Immature natural killer cell (primary cell): ENCODE results near the gene E2F3. TPM values are rescaled to one million over a fixed set of nuclear protein-coding genes. Genes with fewer than 3 reads are reported as not detected.

ENCODE experiments used
- DNase-seq, 3 donors: peaks; one replicate each; pipeline ENCODE4 v3.0.0; 2022; ENCODE audit warnings: mixed read lengths in 1 of 3
- H3K27ac Mint-ChIP-seq, 6 donors: one replicate each; pipeline ENCODE4 v1.8.0; 2020; ENCODE audit warnings: mixed read lengths in 6 of 6, mild to moderate bottlenecking in 5 of 6, inconsistent platforms in 4 of 6, moderate library complexity in 3 of 6
- H3K27me3 Mint-ChIP-seq, 3 donors: one replicate each; pipeline ENCODE4 v1.8.0; 2020 to 2021; ENCODE audit warnings: low read depth in 3 of 3, mild to moderate bottlenecking in 3 of 3, mixed read lengths in 3 of 3, moderate library complexity in 3 of 3, inconsistent platforms in 1 of 3
- H3K36me3 Mint-ChIP-seq, 3 donors: one replicate each; pipeline ENCODE4 v1.8.0; 2020; ENCODE audit warnings: mixed read lengths in 3 of 3, inconsistent platforms in 2 of 3, mild to moderate bottlenecking in 2 of 3
- H3K4me1 Mint-ChIP-seq, 2 donors: one replicate each; pipeline ENCODE4 v1.8.0; 2020; ENCODE audit warnings: inconsistent platforms in 2 of 2, mild to moderate bottlenecking in 2 of 2, mixed read lengths in 2 of 2, moderate library complexity in 1 of 2
- H3K4me3 Mint-ChIP-seq, 5 donors: one replicate each; pipeline ENCODE4 v1.8.0; 2020; ENCODE audit warnings: mild to moderate bottlenecking in 5 of 5, mixed read lengths in 5 of 5, inconsistent platforms in 3 of 5, moderate library complexity in 3 of 5
- H3K9me3 Mint-ChIP-seq, 6 donors: one replicate each; pipeline ENCODE4 v1.8.0; 2020; ENCODE audit warnings: mild to moderate bottlenecking in 6 of 6, mixed read lengths in 6 of 6, inconsistent platforms in 4 of 6, moderate library complexity in 3 of 6
- polyA plus RNA-seq, 3 donors: library from polyadenylated mRNA; unstranded; fragments of 300-500 nt; fragmentation: Illumina TruSeq; gene quantifications; one replicate each; pipeline ENCODE4 v1.2.3, GENCODE V29; 2021

The E2F3 gene
- polyA plus RNA-seq, 3 donors from 2014 or later, result 4.2 to 7.7 (median 4.7) TPM

DNA sequence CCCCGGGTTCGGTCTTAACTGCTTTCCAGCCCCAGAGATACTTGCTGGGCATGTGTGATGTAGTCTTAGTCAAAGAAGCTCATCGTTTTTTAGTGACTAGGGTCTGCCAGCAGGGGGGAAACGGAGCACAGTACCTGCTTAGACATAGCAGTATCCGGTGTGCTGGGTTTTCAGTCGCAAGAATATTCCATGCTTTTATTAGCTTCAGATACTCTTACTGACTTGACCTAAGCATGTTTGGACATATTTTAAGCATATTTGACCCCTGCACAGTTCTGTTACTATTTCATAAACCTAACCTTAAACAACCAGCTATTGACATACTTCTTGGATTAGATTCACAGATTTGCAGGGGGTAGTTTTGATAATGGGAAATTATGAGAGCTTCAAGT lies 3.0 kb downstream of the E2F3 start:
- Mint-ChIP-seq H3K36me3 (no peaks in the 10 kb centered on the region), H3K27ac (peak overlapping the region; percentile 91 to 97 (median 96)), H3K9me3 (no peaks in the 10 kb centered on the region), H3K27me3 (peaks cover 8 to 13% (median 10%) of the 10 kb centered on the region in 3 donors), H3K4me1 (peaks cover 49 to 68% of the 10 kb centered on the region in 2 donors), H3K4me3 (peak overlapping the region; percentile 93 to 97 (median 96))
- peak; percentile 53 to 60 (median 58) for DNase-seq

DNA sequence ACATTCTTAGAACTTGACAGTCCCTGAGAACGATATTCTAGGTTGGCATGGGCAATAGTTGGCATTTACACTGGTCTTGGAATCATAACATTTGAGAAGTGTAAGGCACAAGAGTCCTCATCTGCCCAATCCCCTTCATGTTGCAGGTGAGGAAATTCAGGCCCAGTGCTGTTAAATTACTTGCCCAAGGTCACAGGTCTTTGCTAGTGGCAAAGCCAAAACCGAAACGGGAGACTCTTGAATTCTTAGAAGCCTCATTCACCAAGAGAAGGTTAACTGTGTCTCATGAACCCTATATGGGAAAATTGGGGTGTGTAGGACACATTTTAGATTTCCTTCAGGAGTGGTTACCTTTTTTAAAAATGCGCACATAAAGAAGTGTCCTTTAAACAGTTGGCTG lies 7.2 kb downstream of the E2F3 start:
- peak overlapping the region in 4 of 5 donors; percentile 59 to 88 (median 74) for H3K4me3 Mint-ChIP-seq
- no peaks in the 10 kb centered on the region for H3K36me3 Mint-ChIP-seq
- peak overlapping the region; percentile 76 to 94 (median 92) for H3K27ac Mint-ChIP-seq
- H3K9me3 Mint-ChIP-seq, result no peaks in the 10 kb centered on the region
- H3K27me3 Mint-ChIP-seq, result peaks cover 2 to 6% (median 4%) of the 10 kb centered on the region in 3 donors
- no peak for DNase-seq
- peaks cover 58 to 83% of the 10 kb centered on the region in 2 donors for H3K4me1 Mint-ChIP-seq

DNA sequence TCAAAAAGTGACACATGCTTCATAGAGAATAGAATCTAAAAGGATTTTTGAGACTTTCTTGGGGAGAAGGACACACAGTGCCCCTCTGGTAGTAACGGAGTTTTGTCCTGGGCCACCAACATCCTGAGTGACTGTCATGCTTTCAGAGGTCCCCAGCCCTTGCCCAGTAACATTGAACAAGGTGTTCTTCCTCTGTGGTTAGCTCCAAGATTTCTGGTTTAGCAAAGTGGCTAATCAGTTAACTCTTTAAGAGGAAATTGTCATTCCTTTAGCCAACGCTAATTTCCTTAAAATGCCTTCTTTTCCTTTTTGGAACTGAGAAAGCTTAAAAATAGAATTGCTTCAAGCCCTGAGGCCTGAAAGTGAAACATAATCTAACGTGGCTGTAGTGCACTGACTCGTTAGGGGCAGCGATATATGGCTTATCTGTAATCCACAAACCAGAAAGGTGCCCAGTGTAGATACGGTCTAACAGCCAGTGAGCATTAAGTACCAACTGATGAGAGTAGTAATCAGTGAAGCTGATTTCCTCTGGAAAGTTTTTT lies 7.8 kb downstream of the E2F3 start:
- H3K4me3 Mint-ChIP-seq, result peak overlapping the region; percentile 59 to 88 (median 75)
- H3K4me1 Mint-ChIP-seq, result peaks cover 58 to 83% of the 10 kb centered on the region in 2 donors
- H3K9me3 Mint-ChIP-seq, result no peaks in the 10 kb centered on the region
- peak; percentile 17 to 30 (median 28) for DNase-seq
- H3K27me3 Mint-ChIP-seq, result peaks cover 0 to under 1% (median 0%) of the 10 kb centered on the region in 3 donors
- H3K27ac Mint-ChIP-seq, result peak overlapping the region; percentile 76 to 94 (median 92)
- H3K36me3 Mint-ChIP-seq, result no peaks in the 10 kb centered on the region

DNA sequence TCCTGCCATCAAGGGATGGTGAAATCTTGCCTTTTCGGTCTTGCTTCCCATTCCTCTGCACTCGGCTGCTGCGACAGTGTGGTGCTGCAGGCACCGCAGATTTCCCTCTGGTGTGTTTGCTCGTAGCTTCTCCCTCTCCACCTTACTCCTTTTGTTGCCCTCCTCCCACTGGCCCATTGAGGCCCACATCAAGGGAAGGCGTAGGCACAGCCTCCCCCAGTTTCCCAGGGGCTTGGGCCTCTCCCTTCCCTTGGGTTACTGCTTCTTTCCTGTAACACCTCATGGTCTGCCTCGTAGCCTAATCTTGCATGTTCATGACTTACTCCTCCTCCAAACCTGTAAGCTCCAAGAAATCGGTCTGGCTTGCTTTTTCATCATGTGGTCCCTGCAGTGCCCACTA lies 9.9 kb downstream of the E2F3 start:
- peaks cover 73 to 94% of the 10 kb centered on the region in 2 donors for H3K4me1 Mint-ChIP-seq
- DNase-seq, result no peak
- H3K27me3 Mint-ChIP-seq, result no peaks in the 10 kb centered on the region
- no peaks in the 10 kb centered on the region for H3K36me3 Mint-ChIP-seq
- peak overlapping the region in 4 of 6 donors; percentile 33 to 61 (median 51) for H3K27ac Mint-ChIP-seq
- no peak overlapping the region for H3K4me3 Mint-ChIP-seq
- H3K9me3 Mint-ChIP-seq, result no peaks in the 10 kb centered on the region

DNA sequence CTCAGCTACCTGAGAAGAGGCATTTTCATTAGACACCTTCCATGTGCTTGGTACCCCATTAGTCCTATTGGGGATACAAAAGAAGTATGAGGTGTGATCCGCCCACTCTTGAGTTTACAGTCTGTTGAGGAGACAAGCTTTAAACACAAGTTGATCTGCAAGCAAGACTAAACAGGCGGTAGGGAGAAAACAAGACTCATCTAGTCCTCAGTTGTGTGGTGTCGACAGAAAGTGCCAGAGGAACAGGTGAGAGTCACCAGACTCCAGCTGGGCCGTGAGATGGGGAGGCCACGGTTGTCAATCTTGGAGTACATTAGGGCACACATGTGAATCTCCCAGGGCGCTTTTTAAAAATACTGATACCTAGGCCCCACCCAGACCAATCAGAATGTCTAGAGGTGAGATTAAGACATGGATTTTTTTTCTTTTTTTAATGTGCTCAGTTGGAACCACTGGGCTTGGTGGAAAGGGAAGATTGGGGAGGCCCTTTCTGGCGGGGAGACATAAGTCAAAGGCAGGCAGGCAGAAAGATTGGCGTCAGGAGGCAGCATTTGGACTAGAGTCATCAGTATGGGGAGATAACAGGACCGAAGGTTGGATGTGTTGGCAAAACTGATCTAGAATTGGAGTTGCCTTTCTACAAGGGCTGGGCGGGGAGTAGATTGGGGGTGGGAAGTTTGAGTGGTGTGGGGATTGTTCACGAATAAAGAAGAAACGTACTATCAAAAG lies 10.4 kb downstream of the E2F3 start:
- Mint-ChIP-seq H3K27ac (peak overlapping the region in 5 of 6 donors; percentile 25 to 71 (median 44)), H3K9me3 (no peaks in the 10 kb centered on the region), H3K4me3 (peak overlapping the region in 1 of 5 donors; percentile 12), H3K4me1 (peaks cover 74 to 94% of the 10 kb centered on the region in 2 donors), H3K27me3 (no peaks in the 10 kb centered on the region), H3K36me3 (no peaks in the 10 kb centered on the region)
- DNase-seq, result no peak

DNA sequence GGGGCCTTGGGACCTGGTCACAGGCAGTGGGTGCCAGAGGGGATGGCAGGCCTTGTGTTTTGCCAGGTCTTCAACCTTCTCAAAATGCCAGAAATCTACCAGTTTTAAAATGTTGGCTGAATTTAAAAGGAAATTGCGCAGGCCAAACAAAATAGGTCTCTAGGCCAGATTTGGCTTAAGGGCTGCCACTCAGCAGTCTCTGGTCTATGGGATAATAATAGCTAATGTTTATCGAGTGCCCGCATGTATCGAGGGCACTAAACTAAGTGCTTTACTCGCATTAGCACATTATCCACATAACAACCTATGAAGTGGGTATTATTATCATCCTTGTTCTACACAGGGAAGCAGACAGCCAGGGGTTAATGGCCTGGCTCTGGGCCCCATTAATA lies 11.0 kb downstream of the E2F3 start:
- H3K9me3 Mint-ChIP-seq, result no peaks in the 10 kb centered on the region
- no peak for DNase-seq
- peaks cover 72 to 94% of the 10 kb centered on the region in 2 donors for H3K4me1 Mint-ChIP-seq
- H3K36me3 Mint-ChIP-seq, result no peaks in the 10 kb centered on the region
- H3K27me3 Mint-ChIP-seq, result no peaks in the 10 kb centered on the region
- peak overlapping the region in 1 of 6 donors; percentile 71 for H3K27ac Mint-ChIP-seq
- no peak overlapping the region for H3K4me3 Mint-ChIP-seq

DNA sequence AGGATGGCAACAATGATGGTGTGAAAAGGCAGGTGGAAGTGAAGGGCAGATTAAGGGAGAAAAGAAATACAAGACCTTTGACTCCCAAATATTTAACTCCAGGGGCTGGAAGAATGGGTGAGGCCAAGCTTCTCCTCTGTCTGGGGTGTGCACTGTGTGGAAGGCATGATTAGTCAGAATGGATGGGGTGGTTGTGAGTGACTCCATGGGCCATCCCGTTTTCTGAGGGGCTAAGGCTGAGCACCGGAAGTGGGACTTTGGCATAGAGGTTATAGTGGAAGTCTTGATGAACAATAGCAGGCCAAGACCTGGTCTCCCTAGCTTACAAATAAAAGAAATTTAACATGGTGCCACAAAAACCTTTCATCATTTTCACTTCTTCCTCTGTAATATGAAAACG lies 12.1 kb downstream of the E2F3 start:
- H3K27ac Mint-ChIP-seq, result no peak overlapping the region
- no peaks in the 10 kb centered on the region for H3K27me3 Mint-ChIP-seq
- no peak for DNase-seq
- peaks cover 78 to 93% of the 10 kb centered on the region in 2 donors for H3K4me1 Mint-ChIP-seq
- no peaks in the 10 kb centered on the region for H3K9me3 Mint-ChIP-seq
- H3K36me3 Mint-ChIP-seq, result no peaks in the 10 kb centered on the region
- H3K4me3 Mint-ChIP-seq, result peak overlapping the region in 1 of 5 donors; percentile 1

DNA sequence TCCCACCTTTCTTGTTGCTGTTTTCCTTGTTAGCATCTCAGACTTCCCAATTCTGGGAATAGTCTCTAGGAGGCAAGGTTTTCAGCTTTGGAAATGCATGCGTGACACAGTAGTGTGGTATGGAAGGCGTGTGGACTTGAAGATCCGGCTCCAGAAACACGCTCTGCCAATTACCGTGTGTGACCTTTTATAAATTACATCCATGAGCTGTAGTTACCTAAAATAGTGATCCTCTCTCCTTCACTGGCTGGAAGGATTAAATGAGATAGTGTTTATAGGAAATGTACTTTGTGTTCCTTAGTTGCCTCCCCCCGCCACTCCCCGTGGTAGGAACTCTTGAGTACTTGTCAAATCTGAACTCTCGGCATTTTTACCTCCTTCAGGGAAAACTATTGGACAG lies 13.0 kb downstream of the E2F3 start:
- no peaks in the 10 kb centered on the region for H3K36me3 Mint-ChIP-seq
- peaks cover 72 to 89% of the 10 kb centered on the region in 2 donors for H3K4me1 Mint-ChIP-seq
- no peak for DNase-seq
- peak overlapping the region in 5 of 6 donors; percentile 41 to 73 (median 72) for H3K27ac Mint-ChIP-seq
- no peaks in the 10 kb centered on the region for H3K27me3 Mint-ChIP-seq
- H3K9me3 Mint-ChIP-seq, result no peaks in the 10 kb centered on the region
- peak overlapping the region in 4 of 5 donors; percentile 29 to 77 (median 50) for H3K4me3 Mint-ChIP-seq

DNA sequence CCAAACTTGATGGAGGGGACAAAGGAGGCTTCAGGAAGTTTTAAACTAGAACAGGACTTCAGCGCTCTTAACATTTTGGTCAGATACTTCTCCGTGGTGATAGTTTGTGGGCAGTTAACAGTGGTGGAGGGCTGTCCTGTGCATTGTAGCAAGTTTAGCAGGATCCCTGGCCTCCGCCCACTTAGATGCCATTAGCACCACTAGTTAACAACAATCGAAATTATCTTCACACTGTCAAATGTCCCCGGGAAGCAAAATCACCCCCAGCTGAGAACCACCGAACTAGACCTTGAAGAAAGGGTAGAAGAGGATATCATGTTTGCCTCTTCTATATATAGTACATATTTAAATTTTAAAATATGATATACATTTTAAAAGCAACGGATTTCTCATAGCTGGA lies 13.6 kb downstream of the E2F3 start:
- peak overlapping the region; percentile 33 to 73 (median 62) for H3K27ac Mint-ChIP-seq
- H3K9me3 Mint-ChIP-seq, result no peaks in the 10 kb centered on the region
- DNase-seq, result no peak
- peak overlapping the region; percentile 19 to 77 (median 46) for H3K4me3 Mint-ChIP-seq
- no peaks in the 10 kb centered on the region for H3K36me3 Mint-ChIP-seq
- peaks cover 69 to 89% of the 10 kb centered on the region in 2 donors for H3K4me1 Mint-ChIP-seq
- H3K27me3 Mint-ChIP-seq, result no peaks in the 10 kb centered on the region

DNA sequence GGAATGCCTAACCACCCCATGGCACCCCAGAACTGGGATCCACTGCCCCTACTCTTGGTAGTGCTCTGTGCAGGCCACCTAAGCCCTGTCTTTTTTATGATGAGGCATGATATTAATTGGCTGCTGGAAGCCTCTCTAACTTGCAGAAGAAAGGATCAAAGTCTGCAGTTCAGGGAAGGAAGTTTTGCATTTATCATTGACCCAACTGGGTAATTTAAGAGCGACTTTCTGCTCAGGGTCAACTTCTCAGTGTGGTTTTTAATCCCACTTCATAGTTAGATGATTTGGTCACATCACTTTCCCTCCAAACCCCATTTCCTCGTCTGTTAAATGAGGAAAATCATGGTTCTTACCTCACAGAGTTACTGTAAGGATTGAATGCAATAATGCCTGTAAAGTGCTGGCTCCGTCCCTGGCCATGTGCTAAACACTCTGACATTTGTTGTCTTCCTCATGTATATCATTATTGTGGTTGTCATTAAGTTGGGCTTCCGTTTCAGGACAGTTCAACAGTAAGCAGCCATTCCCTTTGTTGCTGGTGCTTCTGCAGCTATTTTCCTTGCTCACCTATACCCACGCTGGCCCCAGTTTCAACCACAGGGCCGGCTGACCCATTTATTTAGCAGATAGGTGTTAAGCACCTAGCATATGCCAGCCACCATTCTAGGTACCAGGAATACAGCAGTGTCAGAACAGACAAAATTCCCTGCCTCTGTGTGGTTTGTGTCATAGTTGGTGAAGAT lies 14.2 kb downstream of the E2F3 start:
- peak overlapping the region; percentile 41 to 67 (median 59) for H3K4me3 Mint-ChIP-seq
- H3K36me3 Mint-ChIP-seq, result no peaks in the 10 kb centered on the region
- peak overlapping the region; percentile 37 to 74 (median 71) for H3K27ac Mint-ChIP-seq
- no peaks in the 10 kb centered on the region for H3K9me3 Mint-ChIP-seq
- H3K4me1 Mint-ChIP-seq, result peaks cover 67 to 86% of the 10 kb centered on the region in 2 donors
- no peaks in the 10 kb centered on the region for H3K27me3 Mint-ChIP-seq
- no peak for DNase-seq

DNA sequence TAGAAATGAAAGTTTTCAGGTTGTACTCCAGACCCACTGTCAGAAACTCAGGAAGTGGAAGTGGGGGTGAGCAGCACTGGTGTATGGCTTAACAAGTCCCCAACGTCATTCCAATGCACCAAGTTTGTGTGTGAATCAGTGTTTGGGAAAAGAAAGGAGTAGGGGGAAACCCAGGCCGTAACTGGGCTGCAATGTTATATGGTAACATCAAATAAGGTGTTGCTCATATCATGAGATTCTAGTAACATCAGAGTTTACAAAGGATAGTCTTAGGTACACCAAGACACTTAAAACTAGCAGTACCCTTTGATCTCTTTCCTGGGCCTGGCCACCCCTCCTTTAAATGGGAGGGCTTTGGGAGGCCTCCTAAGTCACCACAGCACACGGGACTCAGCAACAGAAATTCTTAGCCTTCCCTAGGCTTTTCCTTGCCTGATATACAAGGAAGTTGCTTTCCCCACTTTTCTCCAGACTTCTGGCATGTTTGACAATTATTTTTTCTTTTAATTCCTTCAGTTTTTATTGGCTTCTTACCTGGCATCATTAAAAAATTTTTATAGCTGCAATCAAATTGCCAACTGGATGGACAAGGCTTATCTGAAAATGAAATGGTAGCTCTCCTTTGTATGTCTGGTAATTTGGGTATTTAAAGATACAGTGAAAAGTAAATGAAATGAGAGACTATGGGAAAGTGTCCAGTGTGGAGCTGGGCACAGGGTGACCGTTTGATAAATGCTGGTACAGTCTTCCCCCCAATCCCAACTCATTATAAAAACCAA lies 15.1 kb downstream of the E2F3 start:
- no peaks in the 10 kb centered on the region for H3K27me3 Mint-ChIP-seq
- no peak for DNase-seq
- peaks cover 60 to 81% of the 10 kb centered on the region in 2 donors for H3K4me1 Mint-ChIP-seq
- peak overlapping the region; percentile 41 to 67 (median 59) for H3K4me3 Mint-ChIP-seq
- H3K27ac Mint-ChIP-seq, result peak overlapping the region; percentile 37 to 74 (median 71)
- no peaks in the 10 kb centered on the region for H3K36me3 Mint-ChIP-seq
- no peaks in the 10 kb centered on the region for H3K9me3 Mint-ChIP-seq

DNA sequence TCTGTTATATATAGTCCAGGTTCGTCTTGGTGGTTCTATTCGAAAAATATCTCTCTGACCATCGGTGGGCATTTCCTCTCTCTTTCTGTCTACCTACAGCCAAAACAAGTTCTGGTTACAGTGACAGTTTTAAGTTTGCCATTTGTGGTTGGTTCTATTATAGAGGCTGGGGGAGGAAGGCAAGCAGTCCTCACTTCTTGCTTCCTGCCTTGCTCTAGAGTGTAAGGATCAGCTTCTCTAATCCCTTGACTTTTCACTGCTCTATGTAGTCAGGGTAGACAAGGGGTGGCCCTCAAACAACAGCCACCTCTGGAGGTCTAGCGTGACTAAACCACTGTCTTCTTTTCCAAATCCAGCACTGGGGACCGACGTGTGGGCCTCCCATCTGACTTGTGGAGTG lies 16.1 kb downstream of the E2F3 start:
- H3K27me3 Mint-ChIP-seq, result no peaks in the 10 kb centered on the region
- no peaks in the 10 kb centered on the region for H3K36me3 Mint-ChIP-seq
- peak overlapping the region; percentile 17 to 89 (median 65) for H3K27ac Mint-ChIP-seq
- no peak for DNase-seq
- peaks cover 56 to 79% of the 10 kb centered on the region in 2 donors for H3K4me1 Mint-ChIP-seq
- H3K4me3 Mint-ChIP-seq, result peak overlapping the region; percentile 39 to 69 (median 63)
- H3K9me3 Mint-ChIP-seq, result no peaks in the 10 kb centered on the region
